ENCODE results near the gene ADRA1B.

The ADRA1B gene

DNA sequence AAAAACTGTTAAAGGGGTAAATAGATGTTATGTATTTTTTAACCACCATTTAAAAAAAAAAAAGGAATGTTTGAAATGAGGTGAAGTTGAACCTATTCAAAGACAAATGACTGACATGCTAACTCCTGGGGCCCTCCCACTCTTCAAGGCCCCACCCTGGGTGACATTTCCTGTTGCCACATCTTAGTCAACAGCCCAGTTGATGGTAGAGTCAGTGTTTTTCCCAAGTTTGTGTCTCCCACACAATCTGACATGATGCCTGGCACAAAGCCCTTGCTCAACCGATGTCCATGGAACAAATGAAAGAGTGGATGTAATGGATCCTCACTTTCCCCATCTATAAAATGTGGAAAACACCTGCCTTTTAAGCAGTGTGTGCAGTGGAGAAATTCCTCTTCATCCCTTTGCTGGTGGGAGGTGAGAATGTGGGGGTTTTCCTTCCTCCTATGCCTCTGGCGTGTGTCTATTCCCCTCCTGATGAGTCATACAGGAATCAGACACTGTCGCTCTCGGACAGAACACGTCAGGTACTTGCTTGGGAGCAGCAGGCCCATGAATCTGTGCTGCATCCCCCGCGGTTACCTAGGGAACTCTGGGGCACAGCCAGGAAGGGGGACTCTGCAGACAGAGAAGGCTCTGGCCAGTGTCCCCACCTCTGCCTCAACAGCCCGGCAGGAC is 13.7 kb upstream of the ADRA1B start:
- no peak for DNase-seq

DNA sequence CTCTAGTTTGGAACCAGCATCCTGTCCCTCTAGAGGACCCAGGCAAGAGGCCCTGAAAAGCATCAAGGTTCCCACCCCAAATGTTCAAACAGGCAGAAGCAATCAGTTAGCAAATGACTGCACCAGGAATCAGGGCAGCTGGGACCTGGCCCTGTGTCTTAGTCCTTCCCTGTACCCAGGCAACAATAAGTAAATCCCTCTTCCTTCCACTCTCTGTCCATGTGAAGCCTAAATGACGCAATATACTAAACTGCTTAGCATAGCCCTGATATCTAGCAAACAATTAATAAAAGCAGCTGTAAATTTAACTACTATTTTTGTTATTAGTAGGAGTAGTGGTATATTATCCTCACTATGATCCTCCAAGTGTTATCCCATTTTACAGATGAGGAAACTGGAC is 13.2 kb upstream of the ADRA1B start:
- no peak for DNase-seq

DNA sequence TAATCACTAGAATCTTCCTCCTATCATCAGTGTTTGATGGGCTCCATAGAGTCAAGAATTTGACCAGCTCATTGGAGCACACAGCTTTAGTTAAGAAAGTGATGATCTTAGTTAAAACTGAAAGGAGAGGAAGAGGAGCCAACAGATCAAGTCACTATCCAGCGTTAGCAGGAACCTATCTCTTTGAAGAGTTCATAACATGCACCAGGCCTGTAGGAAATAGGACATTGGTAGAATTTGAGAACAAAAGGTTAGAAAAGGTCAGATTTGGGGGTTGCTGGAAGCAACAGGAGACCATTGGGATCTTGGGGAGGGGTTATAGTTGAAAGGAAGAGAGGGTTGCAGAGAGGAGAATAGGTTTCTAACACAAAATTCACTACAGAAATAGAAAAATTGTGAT is 11.4 kb upstream of the ADRA1B start:
- no peak for DNase-seq

DNA sequence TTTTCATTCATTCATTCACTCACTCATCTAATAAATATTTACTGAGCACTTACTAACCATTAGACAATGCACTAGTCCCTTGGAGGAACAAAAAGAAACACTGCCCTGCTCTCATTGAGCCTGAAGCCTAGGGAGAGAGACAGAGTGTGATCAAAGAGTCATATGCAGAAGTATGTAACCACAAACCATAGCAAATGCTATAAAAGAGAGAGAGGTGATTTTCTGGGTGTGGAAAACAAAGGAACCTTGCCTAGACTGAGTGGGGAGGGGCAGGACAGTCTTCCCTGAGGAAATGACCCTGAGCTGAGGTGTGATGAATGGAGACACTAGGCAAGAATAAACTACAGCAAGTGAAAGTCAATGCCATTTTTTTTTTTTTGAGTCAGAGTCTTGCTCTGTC is 10.8 kb upstream of the ADRA1B start:
- no peak for DNase-seq

DNA sequence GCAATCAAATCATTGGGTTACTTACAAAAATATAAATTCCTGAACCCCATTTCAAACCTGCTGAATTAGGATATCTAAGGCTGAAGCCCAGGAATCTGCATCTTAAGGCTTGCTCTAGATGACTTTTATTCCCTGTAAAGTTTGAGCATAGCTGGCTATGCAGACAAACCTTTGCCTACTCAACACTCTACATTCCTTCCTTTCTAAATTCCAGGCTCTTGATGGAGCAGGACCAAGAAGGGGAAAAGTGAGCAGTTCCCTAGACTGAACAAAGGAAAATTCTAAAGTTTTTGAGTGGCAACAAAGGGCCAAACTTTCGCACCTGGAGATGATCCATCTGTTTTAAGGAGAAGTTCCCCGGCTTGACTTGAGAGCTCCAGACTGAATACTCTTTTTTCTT is 9.8 kb upstream of the ADRA1B start:
- DNase-seq, result no peak

DNA sequence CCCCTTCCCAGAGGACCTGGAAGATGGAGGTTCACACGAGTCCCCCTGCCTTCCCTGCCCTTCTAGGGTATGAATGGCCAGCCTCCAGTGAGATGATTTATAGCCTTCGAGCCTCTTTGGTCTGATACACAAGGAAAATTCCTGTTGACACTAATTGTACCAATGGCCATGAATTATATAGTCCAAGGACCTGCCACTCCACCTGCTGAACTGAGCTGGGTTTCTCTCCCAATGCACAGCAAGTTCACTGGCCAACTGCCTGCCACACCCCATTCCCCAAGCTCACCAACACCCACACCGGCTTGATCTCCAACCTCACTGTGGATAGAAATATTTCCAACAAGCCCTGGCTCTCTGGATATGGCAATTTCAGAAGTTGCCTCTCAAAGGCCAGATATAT is 9.3 kb upstream of the ADRA1B start:
- no peak for DNase-seq

DNA sequence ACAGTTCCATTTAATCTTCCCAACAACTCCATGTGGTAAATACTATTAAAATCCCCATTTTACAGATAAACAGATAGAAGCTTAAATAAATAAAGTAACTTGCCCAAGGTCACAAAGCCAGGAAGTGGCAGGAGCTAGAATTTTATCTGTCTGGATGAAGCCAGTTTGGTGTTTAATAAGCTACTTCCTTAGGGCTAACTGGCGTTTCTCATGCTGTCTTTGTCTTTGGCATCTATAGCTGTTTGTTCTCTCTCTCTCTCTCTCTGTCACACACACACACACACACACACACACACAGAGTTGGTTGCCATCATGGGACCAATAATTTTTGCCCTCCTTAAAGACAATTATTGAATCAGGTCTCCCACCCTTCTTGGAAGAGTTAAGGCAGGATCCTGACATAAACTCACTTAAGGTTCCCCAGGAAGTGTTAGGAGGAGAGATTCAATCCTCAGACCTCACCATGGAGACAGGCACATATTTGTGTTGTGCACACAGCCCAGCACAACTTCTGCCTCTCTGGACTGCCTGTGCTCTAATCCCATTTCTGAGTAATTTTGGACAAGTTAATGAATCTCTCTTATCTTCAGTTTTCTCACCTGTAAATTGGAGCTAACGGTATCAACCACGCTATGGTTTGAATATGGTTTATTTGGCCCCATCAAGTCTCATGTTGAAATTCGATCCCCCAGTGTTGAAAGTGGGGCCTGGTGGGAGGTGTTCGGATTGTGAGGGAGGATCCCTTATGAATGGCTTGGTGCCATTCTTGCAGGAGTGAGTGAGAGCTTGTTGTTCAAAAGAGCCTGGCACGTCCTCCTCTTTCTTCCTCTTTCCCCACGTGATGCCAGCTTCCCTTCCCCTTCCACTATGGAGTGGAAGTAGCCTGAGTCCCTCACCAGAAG is 8.3 kb upstream of the ADRA1B start:
- no peak for DNase-seq

DNA sequence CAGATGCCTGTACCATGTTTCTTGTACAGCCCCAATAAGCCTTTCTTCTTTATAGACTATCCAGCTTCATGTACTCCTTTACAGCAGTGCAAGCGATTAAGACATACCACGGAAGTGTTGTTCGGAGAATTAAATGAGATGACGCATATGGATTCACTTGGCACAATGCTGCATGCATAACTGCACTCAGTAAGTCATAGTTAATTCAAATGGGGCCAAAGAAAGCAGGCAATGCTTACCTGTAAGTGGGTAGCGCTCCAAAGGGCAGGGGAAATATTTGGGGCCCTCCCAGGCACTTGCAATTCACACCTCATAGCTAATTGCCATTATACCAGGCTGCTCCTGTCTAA is 7.7 kb upstream of the ADRA1B start:
- DNase-seq, result no peak

DNA sequence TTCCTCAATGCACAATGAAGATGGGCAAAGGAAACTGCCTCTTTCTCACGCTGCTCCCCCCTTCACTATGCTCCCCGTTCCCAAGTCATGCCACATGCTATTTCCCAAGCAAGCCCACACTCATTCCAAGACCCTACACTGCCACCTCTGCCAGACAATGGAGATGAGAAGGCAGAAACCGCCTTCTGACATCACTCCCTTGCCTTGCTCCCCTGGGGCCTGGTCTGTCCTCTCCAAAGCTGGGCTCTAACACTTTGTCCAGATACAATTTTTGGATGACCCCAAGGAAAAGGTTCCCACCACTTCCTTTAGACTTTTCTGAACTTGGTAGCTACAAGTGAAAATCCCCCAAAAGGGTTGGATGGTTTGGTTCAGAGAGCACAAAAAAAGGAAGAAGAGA is 7.2 kb upstream of the ADRA1B start:
- no peak for DNase-seq

DNA sequence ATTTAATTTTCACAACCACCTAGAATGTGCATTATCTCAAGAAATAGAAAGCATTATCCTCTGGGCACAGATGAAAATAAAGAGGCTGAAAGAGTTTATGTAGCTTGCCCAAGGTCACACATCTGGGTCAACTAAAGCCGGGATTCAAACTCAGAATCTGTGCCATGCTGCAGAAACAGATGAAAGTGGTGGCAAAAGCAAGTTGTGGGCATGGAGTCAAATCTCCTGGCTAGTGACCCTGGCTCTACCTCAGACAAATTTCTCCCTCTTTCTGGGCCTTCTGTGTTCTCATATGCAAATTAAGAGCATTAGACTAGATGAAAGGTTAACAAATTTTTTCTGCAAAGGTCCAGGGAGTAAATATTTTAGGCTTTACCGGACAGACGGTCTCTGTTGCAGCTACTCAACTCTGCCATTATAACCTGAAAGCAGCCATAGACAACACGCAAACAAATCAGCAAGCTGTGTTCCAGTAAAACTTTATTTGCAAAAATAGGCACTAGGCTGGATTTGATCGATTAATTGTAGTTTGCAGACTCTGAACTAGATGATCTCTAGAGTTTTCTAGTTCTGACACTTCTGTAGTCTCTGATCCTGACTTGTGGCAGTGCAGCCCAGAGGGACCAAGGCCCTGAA is 6.0 kb upstream of the ADRA1B start:
- no peak for DNase-seq

DNA sequence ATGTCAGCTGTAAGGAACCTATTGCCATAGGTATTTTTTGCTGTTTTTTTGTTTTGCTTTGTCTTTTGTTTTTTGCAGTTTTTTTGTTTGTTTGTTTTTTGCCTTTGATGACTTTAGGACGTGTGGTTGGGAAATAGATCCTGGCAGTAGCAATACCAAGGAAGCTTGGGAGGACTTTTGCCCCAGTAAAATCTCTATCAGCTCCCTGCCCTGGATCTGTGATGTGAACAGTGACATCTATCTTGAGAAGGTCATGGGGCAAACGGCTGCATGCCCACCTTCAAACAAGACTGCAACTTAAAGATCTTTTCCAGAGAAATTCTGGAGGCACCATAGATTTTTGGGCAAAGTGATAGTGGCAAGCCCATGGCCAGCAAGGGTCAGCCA is 5.4 kb upstream of the ADRA1B start:
- no peak for DNase-seq

DNA sequence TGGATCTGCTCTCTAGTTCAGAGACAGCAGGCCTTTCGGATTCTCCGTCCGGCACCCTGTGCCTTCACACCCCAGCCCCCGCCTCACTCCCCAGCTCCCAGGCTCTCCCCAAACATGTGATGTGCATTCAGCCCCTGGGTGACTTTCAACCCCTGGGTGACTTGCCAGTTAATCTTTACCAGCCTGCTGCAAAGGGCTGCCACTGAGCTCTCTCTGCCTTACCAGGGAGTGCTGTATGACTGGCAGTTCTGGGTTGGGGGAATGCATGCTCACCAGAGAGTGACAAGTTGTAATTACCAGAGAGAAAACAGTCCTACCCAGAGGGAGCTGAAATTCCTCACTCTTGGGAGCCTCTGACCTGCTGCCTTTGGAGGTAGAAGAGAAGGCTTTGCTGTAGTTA is 4.9 kb upstream of the ADRA1B start:
- no peak for DNase-seq

DNA sequence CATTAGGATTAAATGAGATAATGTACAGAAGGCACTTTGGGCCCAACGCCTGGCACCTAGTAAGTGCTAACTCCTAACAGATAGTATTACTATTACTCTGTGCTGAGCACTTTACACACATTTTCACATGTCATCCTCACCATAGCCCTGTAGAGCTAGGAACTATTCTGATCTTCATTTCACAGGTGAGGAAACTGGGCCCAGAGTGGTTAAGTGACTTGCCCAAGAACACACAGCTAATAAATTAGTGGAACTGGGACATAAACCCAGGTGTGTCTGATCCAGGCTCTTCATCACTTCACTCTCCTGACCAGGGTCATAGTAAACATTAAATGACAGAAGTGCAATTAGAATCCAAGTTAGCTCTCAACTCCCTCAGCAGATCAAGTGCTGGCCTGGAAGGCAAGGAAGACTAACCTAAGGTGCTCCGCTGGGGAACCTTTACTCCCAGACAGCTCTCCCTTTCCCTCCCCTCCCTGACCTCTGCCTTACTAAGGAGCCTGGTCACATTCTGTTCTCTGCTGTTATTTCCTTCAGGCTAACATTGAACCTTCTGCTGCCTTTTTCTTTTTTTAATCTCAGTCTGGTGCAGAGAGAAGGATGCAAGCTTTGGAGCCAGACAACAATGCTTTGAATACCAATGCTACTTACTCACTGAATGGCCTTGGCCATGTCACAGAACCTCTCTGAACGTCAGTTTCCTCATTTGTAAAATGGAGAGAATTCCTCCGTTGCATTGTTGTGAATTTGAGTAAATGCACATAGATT is 4.1 kb upstream of the ADRA1B start:
- no peak for DNase-seq

DNA sequence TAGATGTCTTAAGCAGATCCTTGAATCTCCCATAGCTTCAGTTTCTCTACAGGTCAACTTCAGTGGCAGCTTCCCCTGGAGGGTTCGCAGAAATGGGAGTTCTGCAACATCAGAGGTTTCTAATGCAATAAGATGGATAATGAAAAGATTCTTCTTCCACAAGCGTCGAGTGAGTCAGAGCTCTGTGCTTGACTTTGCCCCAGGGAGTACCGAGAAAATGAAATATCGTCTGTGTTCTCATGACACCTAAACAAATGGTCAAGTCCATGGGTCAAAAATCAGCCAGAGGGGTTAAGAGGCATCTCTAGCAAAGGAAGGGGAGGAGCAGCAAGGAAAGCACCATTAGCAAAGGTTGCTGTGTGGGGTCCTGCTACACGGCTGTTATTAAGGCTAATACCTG is 3.2 kb upstream of the ADRA1B start:
- DNase-seq, result no peak

DNA sequence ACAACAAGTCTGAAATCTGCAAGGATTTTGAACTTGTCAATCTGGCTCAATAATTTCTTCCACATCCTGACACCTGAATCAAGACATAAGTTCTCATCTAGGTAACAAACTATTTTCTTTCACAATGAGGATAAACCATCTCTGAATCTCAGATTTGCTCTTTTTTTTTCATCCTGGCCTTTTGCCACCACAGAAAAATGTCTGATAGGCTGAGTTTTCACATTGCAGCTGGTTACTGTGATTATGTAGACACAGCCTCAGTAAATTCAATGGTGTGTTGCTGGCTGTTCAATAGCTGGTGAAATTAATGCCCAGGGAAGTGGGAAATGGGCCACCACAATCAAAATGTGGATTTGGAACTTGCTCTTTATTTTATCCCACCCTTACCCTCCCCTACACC is 2.8 kb upstream of the ADRA1B start:
- DNase-seq, result no peak

DNA sequence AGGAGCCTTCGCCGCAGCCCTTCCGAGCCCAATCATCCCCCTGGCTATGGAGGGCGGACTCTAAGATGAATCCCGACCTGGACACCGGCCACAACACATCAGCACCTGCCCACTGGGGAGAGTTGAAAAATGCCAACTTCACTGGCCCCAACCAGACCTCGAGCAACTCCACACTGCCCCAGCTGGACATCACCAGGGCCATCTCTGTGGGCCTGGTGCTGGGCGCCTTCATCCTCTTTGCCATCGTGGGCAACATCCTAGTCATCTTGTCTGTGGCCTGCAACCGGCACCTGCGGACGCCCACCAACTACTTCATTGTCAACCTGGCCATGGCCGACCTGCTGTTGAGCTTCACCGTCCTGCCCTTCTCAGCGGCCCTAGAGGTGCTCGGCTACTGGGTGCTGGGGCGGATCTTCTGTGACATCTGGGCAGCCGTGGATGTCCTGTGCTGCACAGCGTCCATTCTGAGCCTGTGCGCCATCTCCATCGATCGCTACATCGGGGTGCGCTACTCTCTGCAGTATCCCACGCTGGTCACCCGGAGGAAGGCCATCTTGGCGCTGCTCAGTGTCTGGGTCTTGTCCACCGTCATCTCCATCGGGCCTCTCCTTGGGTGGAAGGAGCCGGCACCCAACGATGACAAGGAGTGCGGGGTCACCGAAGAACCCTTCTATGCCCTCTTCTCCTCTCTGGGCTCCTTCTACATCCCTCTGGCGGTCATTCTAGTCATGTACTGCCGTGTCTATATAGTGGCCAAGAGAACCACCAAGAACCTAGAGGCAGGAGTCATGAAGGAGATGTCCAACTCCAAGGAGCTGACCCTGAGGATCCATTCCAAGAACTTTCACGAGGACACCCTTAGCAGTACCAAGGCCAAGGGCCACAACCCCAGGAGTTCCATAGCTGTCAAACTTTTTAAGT is 819 bp downstream of the ADRA1B start:
- DNase-seq, result no peak

DNA sequence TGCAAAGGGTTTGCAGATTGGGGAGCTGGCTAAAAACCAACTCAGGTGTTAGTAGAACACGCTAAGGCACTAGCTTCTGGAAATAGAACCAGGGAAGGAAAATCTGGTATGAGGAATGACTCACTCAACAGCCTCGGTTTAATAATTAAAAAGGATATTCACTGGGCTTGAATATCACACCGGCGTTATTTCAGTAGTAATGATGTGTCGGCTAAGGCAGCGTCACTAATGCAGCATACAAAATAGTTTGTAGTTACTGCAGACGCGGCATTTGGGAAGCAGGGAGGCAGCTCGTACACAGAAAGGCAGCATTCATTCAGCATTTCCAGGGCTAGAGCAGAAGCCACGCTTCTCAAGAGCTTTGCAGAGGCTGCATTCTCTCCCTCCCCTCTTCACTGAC is 1.7 kb downstream of the ADRA1B start:
- DNase-seq, result no peak

DNA sequence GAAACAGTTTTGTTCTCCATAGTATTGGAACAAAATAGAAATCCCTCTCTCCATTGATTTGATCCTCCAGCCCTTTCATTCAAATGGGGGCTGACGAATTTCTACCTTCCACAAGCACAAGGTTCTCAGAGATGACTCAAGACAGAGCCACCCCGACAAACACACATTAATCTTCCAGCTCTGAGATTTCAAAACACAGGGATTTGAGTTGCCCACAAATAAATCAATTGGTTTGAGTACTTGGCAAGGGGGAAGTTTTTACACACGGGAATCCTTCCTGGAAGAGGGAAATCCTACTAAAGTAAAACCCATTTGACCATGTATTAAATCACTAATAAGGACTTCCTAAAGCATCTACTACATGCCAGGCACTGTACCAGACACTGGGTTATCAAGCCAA is 5.4 kb downstream of the ADRA1B start:
- no peak for DNase-seq

DNA sequence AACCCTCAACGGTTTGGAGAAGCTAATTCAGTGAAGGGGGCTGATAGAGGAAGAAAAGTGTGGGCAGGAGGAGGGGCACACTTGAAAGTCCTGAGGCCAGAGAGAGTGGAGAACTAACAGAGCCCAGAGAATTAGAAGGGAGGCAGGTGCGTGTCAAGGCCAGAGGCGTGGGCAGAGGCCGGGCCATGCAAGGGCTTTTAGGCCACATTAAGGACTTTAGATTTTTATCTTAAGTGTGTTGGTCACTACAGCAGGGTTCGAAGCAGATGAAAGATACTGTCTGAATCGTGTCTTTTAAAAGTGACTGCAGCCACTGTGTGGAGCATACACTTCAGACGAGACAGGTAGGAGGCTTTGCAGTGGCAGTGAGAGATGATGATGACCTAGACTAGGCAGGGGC is 6.7 kb downstream of the ADRA1B start:
- DNase-seq, result no peak

DNA sequence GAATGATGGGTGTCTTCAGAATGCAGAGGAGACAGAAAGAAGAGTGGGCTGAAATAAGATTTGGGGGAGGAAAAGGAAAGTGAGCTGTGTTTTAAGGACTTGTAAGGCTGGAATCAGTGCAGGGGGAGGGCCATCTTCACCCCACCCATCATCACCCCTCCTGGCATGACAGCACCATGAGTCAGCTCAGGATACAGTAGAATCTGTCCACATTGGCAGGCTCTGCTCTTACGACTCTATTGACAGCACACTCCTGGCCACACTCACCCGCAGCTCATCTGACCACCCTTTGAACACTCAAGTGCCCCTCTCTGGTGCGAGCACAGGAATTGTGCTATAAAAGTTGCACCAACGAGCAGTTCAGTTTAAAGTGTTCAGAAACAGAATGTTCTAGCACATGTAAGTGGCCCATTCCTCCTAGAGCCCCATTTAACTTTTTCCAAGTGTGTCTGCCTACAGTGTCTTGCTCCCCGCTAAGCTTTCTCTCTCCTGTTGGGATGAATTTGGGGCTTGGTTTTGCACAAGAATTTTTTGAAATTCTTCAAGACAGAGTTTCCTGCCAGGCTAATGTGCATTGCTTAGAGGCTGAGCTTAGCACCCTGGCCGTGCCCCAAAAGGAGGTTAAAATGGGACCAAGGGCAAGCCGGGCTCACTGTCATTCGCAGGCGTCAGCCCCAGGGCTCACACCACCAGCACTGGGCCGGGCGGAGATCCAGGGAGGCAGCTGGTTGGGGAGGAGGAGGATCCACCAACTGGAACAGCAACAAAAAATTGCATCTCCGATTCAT is 12.0 kb downstream of the ADRA1B start:
- no peak for DNase-seq

DNA sequence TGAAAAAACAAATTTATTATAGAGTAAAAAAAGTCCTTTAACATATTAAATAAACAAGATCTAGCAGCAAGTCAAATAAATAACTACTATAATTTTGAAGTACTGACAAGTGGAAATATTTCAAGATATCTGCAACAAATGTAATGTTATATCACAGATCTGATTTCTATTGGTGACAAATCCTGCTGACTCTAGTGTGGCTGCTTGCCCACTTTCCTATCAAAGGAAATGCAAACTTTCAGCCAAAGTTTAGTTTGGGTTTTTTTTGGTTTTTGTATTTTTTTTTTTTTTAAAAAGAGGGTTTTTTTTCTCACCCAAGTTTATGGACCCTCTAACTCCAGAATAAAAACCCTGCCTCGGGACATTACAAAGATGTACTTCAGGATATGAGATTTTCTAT is 12.9 kb downstream of the ADRA1B start:
- no peak for DNase-seq
